Lower lobe of right lung (tissue), 2 donors: ENCODE results near the gene RALY. TPM values are rescaled to one million over a fixed set of nuclear protein-coding genes. Genes with fewer than 3 reads are reported as not detected.

ENCODE experiments used
- ATAC-seq, 2 donors: fragments of 200-7000 bp; cut with Tn5 transposase; one replicate each; pipeline ENCODE4 v1.9.1; 2020 to 2022; ENCODE audit warnings: mild to moderate bottlenecking in 2 of 2, moderate library complexity in 2 of 2
- DNase-seq: peaks from one replicate; pipeline ENCODE4 v3.0.0-alpha.2; 2020
- H3K27ac ChIP-seq: fragments of 200-600 bp; one replicate; pipeline ENCODE4 v1.8.0; 2022
- H3K27me3 ChIP-seq: fragments of 200-600 bp; one replicate; pipeline ENCODE4 v1.8.0; 2022; ENCODE audit warnings: low read depth
- H3K36me3 ChIP-seq: fragments of 200-600 bp; one replicate; pipeline ENCODE4 v1.8.0; 2022; ENCODE audit warnings: mild to moderate bottlenecking
- H3K4me1 ChIP-seq: fragments of 200-600 bp; one replicate; pipeline ENCODE4 v1.8.0; 2022
- H3K4me3 ChIP-seq: fragments of 200-600 bp; one replicate; pipeline ENCODE4 v1.8.0; 2022; ENCODE audit warnings: mild to moderate bottlenecking
- H3K9me3 ChIP-seq: fragments of 200-600 bp; one replicate; pipeline ENCODE4 v1.8.0; 2022
- intact Hi-C: fragments of 100-400 bp; cut with DNase I; formaldehyde crosslinking; loops from one replicate; pipeline ENCODE4 v1.11.0; 2022
- total RNA-seq: library from RNA; stranded (reverse); fragmentation: NEBNext Ultra II Directional; extraction: Animal tissue kit (Norgen Biotek cat#: 25700); gene quantifications from one replicate; pipeline ENCODE4 v1.2.1, GENCODE V29; 2021
- TF ChIP-seq, protein P1 (sequence below): fragments of 200-600 bp; IDR thresholded peaks from one replicate; pipeline ENCODE4 v1.8.0; 2022; ENCODE audit warnings: antibody characterized with exemption, mild to moderate bottlenecking
- donor health status: DM: no; HTN: yes; CAD: no; lungs with severe emphysema.

Gene RALY
- total RNA-seq, 1 donor from 2014 or later, result 124 TPM

DNA sequence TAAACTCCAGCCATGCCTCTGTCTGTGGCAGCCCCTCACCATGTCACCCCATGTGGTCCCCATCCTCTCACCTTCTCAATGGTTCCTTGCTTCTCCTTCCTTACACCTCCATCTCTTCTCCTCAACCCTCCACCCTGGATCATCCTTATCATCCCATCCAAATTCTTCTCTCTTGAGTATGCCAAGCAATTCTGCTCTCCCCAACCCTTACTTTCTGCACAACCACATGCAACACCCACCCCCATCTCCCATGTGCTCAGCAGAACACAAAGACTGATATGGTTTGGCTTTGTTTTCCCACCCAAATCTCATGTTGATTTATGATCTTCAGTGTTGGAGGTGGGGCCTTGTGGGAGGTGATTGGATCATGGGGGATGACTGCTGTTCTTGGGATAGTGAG is 42.5 kb upstream of the RALY start:
- TF ChIP-seq, protein P1, sequence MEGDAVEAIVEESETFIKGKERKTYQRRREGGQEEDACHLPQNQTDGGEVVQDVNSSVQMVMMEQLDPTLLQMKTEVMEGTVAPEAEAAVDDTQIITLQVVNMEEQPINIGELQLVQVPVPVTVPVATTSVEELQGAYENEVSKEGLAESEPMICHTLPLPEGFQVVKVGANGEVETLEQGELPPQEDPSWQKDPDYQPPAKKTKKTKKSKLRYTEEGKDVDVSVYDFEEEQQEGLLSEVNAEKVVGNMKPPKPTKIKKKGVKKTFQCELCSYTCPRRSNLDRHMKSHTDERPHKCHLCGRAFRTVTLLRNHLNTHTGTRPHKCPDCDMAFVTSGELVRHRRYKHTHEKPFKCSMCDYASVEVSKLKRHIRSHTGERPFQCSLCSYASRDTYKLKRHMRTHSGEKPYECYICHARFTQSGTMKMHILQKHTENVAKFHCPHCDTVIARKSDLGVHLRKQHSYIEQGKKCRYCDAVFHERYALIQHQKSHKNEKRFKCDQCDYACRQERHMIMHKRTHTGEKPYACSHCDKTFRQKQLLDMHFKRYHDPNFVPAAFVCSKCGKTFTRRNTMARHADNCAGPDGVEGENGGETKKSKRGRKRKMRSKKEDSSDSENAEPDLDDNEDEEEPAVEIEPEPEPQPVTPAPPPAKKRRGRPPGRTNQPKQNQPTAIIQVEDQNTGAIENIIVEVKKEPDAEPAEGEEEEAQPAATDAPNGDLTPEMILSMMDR, result no peak
- Histone ChIP-seq H3K9me3 (peaks cover 18% of the 10 kb centered on the region), H3K4me1 (no peaks in the 10 kb centered on the region), H3K4me3 (no peak overlapping the region), H3K27ac (no peak overlapping the region), H3K36me3 (no peaks in the 10 kb centered on the region), H3K27me3 (no peaks in the 10 kb centered on the region)
- DNase-seq (no peak), ATAC-seq (no peak)
- intact Hi-C loops, result no loop called here

DNA sequence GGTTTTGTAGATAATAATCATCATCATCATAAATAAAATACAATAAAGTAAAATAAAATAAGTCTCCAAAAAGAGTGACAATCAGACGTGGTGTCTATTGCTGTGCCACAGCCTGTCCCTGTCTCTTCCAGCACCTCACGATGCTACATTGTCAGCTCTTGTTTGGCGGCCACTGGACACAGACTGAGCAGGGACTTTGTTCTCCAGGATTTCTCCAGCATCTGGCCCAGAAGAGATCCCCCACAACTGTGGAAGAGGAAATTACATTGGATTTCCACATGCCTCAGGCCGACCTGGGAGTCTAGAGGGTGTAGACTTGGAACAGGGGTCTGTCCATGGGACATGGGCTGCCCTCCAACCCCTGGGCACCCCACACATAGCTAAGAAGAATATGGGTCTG is 39.2 kb upstream of the RALY start:
- Histone ChIP-seq H3K4me3 (no peak overlapping the region), H3K27me3 (no peaks in the 10 kb centered on the region), H3K9me3 (no peaks in the 10 kb centered on the region), H3K27ac (no peak overlapping the region), H3K4me1 (no peaks in the 10 kb centered on the region), H3K36me3 (no peaks in the 10 kb centered on the region)
- intact Hi-C loops, result no loop called here
- TF ChIP-seq, protein P1, result no peak
- ATAC-seq (no peak), DNase-seq (no peak)

DNA sequence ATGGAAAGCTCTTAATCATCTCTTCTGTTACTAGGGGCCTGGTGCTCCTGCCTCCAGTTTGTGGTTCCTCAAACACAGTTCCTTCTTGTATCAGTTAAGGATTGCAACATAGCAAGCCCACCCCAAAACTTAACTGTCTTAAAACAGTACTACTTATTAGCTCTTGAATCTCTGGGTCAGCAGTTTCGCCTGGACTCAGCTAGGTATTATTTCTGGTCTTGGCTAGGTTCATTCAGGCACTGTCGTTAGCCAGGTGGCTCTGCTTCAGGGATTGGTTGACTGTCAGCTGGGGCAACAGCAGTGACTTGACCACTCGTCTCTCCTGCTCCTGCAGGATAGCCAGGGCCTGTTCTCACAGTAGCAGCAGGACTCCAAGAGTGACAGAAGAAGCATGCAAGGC is 30.0 kb upstream of the RALY start:
- Histone ChIP-seq H3K36me3 (no peaks in the 10 kb centered on the region), H3K4me3 (no peak overlapping the region), H3K9me3 (no peaks in the 10 kb centered on the region), H3K27ac (no peak overlapping the region), H3K4me1 (no peaks in the 10 kb centered on the region), H3K27me3 (no peaks in the 10 kb centered on the region)
- intact Hi-C loops, result no loop called here
- no peak for DNase-seq
- TF ChIP-seq, protein P1, result no peak
- ATAC-seq, result no peak

DNA sequence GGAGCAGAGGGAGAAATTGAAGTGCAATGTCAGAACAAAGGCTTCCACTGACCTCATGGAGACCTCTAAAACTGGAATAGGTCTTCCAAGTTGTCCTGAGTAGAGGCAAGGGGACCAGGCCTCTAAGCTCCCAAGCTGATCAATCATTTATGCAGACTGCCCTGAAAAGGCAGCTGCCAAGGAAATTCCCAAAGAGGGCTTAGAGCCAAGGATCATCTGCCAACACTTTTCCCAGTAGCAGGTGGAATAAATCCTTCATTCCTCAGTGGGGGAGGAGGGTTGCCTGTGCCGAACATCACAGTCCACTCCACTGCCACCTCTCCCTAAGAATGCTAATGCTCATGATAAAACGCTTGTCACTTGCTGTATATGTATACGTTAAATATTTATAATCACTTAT is 29.3 kb upstream of the RALY start:
- intact Hi-C loops, result no loop called here
- no peaks in the 10 kb centered on the region for H3K9me3 ChIP-seq
- H3K27ac ChIP-seq, result no peak overlapping the region
- DNase-seq (no peak), ATAC-seq (no peak)
- no peaks in the 10 kb centered on the region for H3K36me3 ChIP-seq
- no peaks in the 10 kb centered on the region for H3K4me1 ChIP-seq
- TF ChIP-seq, protein P1, result no peak
- H3K27me3 ChIP-seq, result no peaks in the 10 kb centered on the region
- no peak overlapping the region for H3K4me3 ChIP-seq

DNA sequence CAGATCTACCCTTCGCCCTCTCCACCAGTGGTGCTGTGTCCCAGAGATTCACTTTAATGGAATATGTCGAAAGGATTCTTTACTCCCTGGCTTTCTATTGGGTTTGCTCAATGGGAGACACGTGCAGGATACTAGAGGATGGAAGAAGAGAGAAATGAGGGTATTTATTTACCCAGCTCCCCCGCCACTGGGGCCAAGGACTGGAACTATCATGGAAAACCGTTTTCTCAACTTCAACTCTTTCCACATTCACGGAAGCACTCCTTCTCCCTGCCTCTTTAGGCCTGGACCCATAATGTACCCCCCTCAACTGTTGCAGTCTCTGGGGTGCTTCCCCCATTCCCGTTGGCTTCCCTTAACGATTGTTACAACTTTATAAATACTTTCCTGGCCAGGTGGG is 26.6 kb upstream of the RALY start:
- TF ChIP-seq, protein P1, result no peak
- H3K4me3 ChIP-seq, result no peak overlapping the region
- DNase-seq, result no peak
- intact Hi-C loops, result no loop called here
- H3K4me1 ChIP-seq, result no peaks in the 10 kb centered on the region
- no peak overlapping the region for H3K27ac ChIP-seq
- H3K27me3 ChIP-seq, result no peaks in the 10 kb centered on the region
- no peaks in the 10 kb centered on the region for H3K36me3 ChIP-seq
- no peaks in the 10 kb centered on the region for H3K9me3 ChIP-seq
- no peak for ATAC-seq

DNA sequence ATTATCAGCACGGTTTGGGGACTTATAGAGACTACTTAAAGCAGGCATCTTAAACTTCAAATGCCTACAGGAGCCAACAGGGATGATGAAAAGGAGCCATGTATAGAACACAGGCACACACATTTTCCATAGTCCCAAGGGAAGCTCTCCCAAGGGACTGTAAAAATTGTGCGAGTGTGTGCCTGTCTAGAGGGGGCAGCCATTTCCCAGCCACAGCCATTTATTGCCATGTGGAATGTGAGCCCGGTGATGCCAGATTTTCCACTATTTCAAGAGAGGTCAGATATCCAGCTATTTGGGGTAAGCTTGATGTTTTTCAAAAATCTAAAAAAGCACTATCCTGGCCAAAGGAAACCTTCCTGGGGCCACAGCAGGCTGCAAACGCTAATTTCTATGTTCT is 24.1 kb upstream of the RALY start:
- no peaks in the 10 kb centered on the region for H3K9me3 ChIP-seq
- H3K4me3 ChIP-seq, result no peak overlapping the region

More for the DNA sequence above, 24.1 kb upstream of the RALY start:
- ATAC-seq (no peak), DNase-seq (no peak)
- no peaks in the 10 kb centered on the region for H3K4me1 ChIP-seq
- H3K27ac ChIP-seq, result no peak overlapping the region
- TF ChIP-seq, protein P1, result no peak
- no peaks in the 10 kb centered on the region for H3K36me3 ChIP-seq
- intact Hi-C loops, result no loop called here
- no peaks in the 10 kb centered on the region for H3K27me3 ChIP-seq
